SK-N-SH (cell line): ENCODE measurements around the gene MDM1. TPM values are rescaled to one million over a fixed set of nuclear protein-coding genes. Genes with fewer than 3 reads are reported as not detected.

ENCODE experiments used
- CTCF ChIA-PET: fragments of 300-600, 350-600 bp; formaldehyde crosslinking; extraction: SDS; loops from one replicate; lab custom pipeline; 2021; lab: Yijun Ruan, JAX
- POLR2A ChIA-PET: fragments of 350-600 bp; sonication (Branson Sonifier 250); formaldehyde crosslinking; extraction: SDS; loops from one replicate; lab custom pipeline; 2020; ENCODE audit warnings: antibody characterized with exemption, inconsistent platforms; lab: Yijun Ruan, JAX
- DNase-seq: peaks from one replicate; pipeline ENCODE4 v3.0.0; 2012
- H2AFZ ChIP-seq: fragments of 200-600 bp; sonication (generic); 2 replicates; pipeline ENCODE4 v1.8.1; 2016; ENCODE audit warnings: antibody characterized with exemption, mild to moderate bottlenecking, low read depth
- H3F3A ChIP-seq: fragments of 200-600 bp; sonication (generic); replicated peaks from 2 replicates; pipeline ENCODE3; 2016; ENCODE audit warnings: antibody characterized with exemption, mild to moderate bottlenecking; ENCODE audit not compliant: insufficient read depth
- H3K27ac ChIP-seq, 2 experiments: fragments of 200-500 bp in 1 of 2; fragments of 200-600 bp in 1 of 2; sonication (Bioruptor generic) in 1 of 2; sonication (generic), shearing (Covaris generic) in 1 of 2; 2 replicates each; pipeline versions ENCODE4 v1.5.1 to v1.6.1; 2014 to 2016; ENCODE audit warnings: low read depth in 2 of 2, inconsistent platforms in 1 of 2, low read length in 1 of 2, mild to moderate bottlenecking in 1 of 2, mixed read lengths in 1 of 2
- H3K27me3 ChIP-seq: fragments of 200-600 bp; sonication (generic), shearing (Covaris generic); 2 replicates; pipeline ENCODE4 v1.6.1; 2016; ENCODE audit warnings: mixed run types; ENCODE audit not compliant: insufficient read depth
- H3K36me3 ChIP-seq, 2 experiments: fragments of 200-500 bp in 1 of 2; fragments of 200-600 bp in 1 of 2; sonication (Bioruptor generic) in 1 of 2; sonication (generic) in 1 of 2; replicated peaks in 1 of 2; 2 replicates each; pipeline versions ENCODE3 to v1.5.1; 2014 to 2016; ENCODE audit warnings: low read length in 1 of 2, mild to moderate bottlenecking in 1 of 2; ENCODE audit not compliant: insufficient read depth in 2 of 2, control insufficient read depth in 1 of 2
- H3K4me1 ChIP-seq, 2 experiments: fragments of 200-500 bp in 1 of 2; fragments of 200-600 bp in 1 of 2; sonication (Bioruptor generic) in 1 of 2; sonication (generic), shearing (Covaris generic) in 1 of 2; 2 replicates each; pipeline versions ENCODE4 v1.5.1 to v1.6.1; 2014 to 2016; ENCODE audit warnings: low read depth in 1 of 2, low read length in 1 of 2, mixed run types in 1 of 2; ENCODE audit not compliant: insufficient read depth in 2 of 2, control insufficient read depth in 1 of 2
- H3K4me2 ChIP-seq: fragments of 200-600 bp; sonication (generic), shearing (Covaris generic); 2 replicates; pipeline ENCODE4 v1.6.1; 2017; ENCODE audit warnings: mixed run types
- H3K4me3 ChIP-seq, 2 experiments: fragments of 200-500 bp in 1 of 2; fragments of 200-600 bp in 1 of 2; sonication (Bioruptor generic) in 1 of 2; sonication (generic), shearing (Covaris generic) in 1 of 2; 2 replicates each; pipeline versions ENCODE4 v1.5.1 to v1.8.1; 2014 to 2016; ENCODE audit warnings: low read depth in 2 of 2, inconsistent platforms in 1 of 2, low read length in 1 of 2, mild to moderate bottlenecking in 1 of 2, mixed read lengths in 1 of 2, moderate library complexity in 1 of 2
- H3K79me2 ChIP-seq: fragments of 200-600 bp; sonication (generic); 2 replicates; pipeline ENCODE4 v1.8.1; 2017; ENCODE audit warnings: mild to moderate bottlenecking; ENCODE audit not compliant: insufficient read depth
- H3K9ac ChIP-seq: fragments of 200-600 bp; sonication (generic); 2 replicates; pipeline ENCODE4 v1.6.1; 2017; ENCODE audit warnings: mixed run types
- H3K9me2 ChIP-seq: fragments of 200-600 bp; sonication (generic); 2 replicates; pipeline ENCODE4 v1.6.1; 2017; ENCODE audit warnings: mixed run types
- H3K9me3 ChIP-seq: fragments of 200-600 bp; sonication (generic); 2 replicates; pipeline ENCODE4 v1.6.1; 2017; ENCODE audit warnings: mixed run types, mild to moderate bottlenecking, moderate library complexity
- H4K20me1 ChIP-seq: fragments of 200-600 bp; sonication (generic); 2 replicates; pipeline ENCODE4 v1.6.1; 2017; ENCODE audit warnings: mild to moderate bottlenecking, mixed run types; ENCODE audit not compliant: insufficient read depth
- CHD2 ChIP-seq: fragments of 150-350 bp; IDR thresholded peaks from 2 replicates; pipeline ENCODE4 v1.6.1; 2018; ENCODE audit warnings: low read length; ENCODE audit not compliant: partially characterized antibody
- EP300 ChIP-seq, 2 experiments: IDR thresholded peaks; 2 replicates each; pipeline versions ENCODE4 v1.4.0 to v1.6.1; 2012; ENCODE audit warnings: borderline replicate concordance in 1 of 2, low read depth in 1 of 2, low read length in 1 of 2
- FOSL2 ChIP-seq: IDR thresholded peaks from 2 replicates; pipeline ENCODE4 v1.4.0; 2012; ENCODE audit warnings: low read depth, mild to moderate bottlenecking, moderate library complexity, borderline replicate concordance
- GATA2 ChIP-seq: sonication (generic); formaldehyde crosslinking; IDR thresholded peaks from 2 replicates; pipeline ENCODE4 v1.5.0; 2020; ENCODE audit warnings: mild to moderate bottlenecking, missing genetic modification reagents
- MEF2A ChIP-seq: IDR thresholded peaks from 2 replicates; pipeline ENCODE4 v1.4.0; 2012; ENCODE audit warnings: low read depth, borderline replicate concordance
- RAD21 ChIP-seq: IDR thresholded peaks from 2 replicates; pipeline ENCODE4 v1.6.1; 2012; ENCODE audit warnings: mild to moderate bottlenecking, low read length
- RCOR1 ChIP-seq: fragments of 150-350 bp; IDR thresholded peaks from 2 replicates; pipeline ENCODE4 v1.6.1; 2017; ENCODE audit warnings: antibody characterized with exemption, low read length
- REST ChIP-seq: IDR thresholded peaks from 2 replicates; pipeline ENCODE4 v1.6.1; 2012; ENCODE audit warnings: mild to moderate bottlenecking, low read depth, low read length, moderate library complexity
- RXRA ChIP-seq: IDR thresholded peaks from 2 replicates; pipeline ENCODE4 v1.4.0; 2012; ENCODE audit warnings: low read depth, mild to moderate bottlenecking, borderline replicate concordance
- SIN3A ChIP-seq: IDR thresholded peaks from 2 replicates; pipeline ENCODE4 v1.6.1; 2012; ENCODE audit warnings: low read depth, mild to moderate bottlenecking, low read length, moderate library complexity, borderline replicate concordance
- TAF1 ChIP-seq: IDR thresholded peaks from 2 replicates; pipeline ENCODE4 v1.6.1; 2012; ENCODE audit warnings: low read depth, mild to moderate bottlenecking, low read length, moderate library complexity, borderline replicate concordance
- TEAD4 ChIP-seq: IDR thresholded peaks from 2 replicates; pipeline ENCODE4 v1.4.0; 2012; ENCODE audit warnings: mild to moderate bottlenecking, borderline replicate concordance; ENCODE audit not compliant: insufficient read depth
- YY1 ChIP-seq: IDR thresholded peaks from 2 replicates; pipeline ENCODE4 v1.4.0; 2012; ENCODE audit warnings: low read depth, mild to moderate bottlenecking
- WGBS: methylation state at CpG from one replicate; pipeline ENCODE4 v1.1.6; 2017; ENCODE audit warnings: low lambda C conversion rate; 5-methylcytosine and 5-hydroxymethylcytosine counted together
- polyA plus RNA-seq, 3 experiments: library from polyadenylated mRNA; depleted of rRNA; stranded (reverse); fragments of >200 nt; gene quantifications; 2 replicates each; pipeline ENCODE4 v1.2.3, GENCODE V29; 2012
- TF ChIP-seq, protein P1 (sequence below): IDR thresholded peaks from 2 replicates; pipeline ENCODE4 v1.4.0; 2012; ENCODE audit warnings: low read depth, borderline replicate concordance
- TF ChIP-seq, protein P2 (sequence below): fragments of 150-350 bp; IDR thresholded peaks from 2 replicates; pipeline ENCODE4 v1.6.1; 2016; ENCODE audit warnings: mild to moderate bottlenecking, low read depth, low read length
- TF ChIP-seq, protein P3 (sequence below): IDR thresholded peaks from 2 replicates; pipeline ENCODE4; 2012
- TF ChIP-seq, protein P4 (sequence below): fragments of 150-350 bp; IDR thresholded peaks from 2 replicates; pipeline ENCODE4 v1.6.1; 2017; ENCODE audit warnings: antibody characterized with exemption, low read length, low read depth, borderline replicate concordance
- TF ChIP-seq, protein P5 (sequence below): fragments of 200-600 bp; sonication (generic); IDR thresholded peaks from 2 replicates; pipeline ENCODE4 v1.6.1; 2017; ENCODE audit warnings: antibody characterized with exemption, mild to moderate bottlenecking, moderate library complexity

MDM1 gene
- polyA plus RNA-seq, 1 of the 3 experiments (the other 2 are of a cell fraction), result 7.4 TPM

DNA sequence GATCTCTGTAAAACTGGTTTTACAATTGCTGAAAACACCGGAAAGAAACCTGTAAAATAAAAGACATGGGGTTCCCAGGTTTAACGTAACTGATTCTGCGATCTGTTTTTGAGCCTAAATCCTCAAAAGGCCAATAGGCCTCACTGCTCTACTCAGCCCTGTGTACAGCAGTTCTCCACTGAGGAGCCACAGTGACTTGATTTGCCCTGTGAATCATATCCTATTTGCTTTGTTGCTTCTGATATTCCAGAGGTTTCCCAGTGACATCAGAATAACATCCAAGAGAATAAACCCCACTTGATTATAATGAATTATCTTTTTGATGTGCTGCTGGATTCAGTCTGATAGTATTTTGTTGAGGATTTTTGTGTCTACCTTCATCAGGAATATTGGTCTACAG, 27.5 kb downstream of the MDM1 start:
- no peak for DNase-seq
- ChIA-PET CTCF (no interaction called here), POLR2A (no interaction called here)
- Histone ChIP-seq H3K4me1 (peaks cover 0 to under 1% of the 10 kb centered on the region in 2 experiments; a peak in 1 of 4 replicates), H3K9me3 (no peaks in the 10 kb centered on the region), H3K27me3 (no peaks in the 10 kb centered on the region), H3K79me2 (no peaks in the 10 kb centered on the region), H2AFZ (no peak overlapping the region), H3K4me3 (no peak overlapping the region), H3K36me3 (peaks cover 13 to 66% of the 10 kb centered on the region in 2 experiments), H3K9me2 (no peaks in the 10 kb centered on the region), H3F3A (peaks cover 4% of the 10 kb centered on the region), H3K9ac (no peak overlapping the region), H4K20me1 (no peaks in the 10 kb centered on the region), H3K27ac (no peak overlapping the region), H3K4me2 (no peak overlapping the region)
- over 99% methylated on average over 3 of the region's 3 CpGs for WGBS
- TF ChIP-seq, protein P1, sequence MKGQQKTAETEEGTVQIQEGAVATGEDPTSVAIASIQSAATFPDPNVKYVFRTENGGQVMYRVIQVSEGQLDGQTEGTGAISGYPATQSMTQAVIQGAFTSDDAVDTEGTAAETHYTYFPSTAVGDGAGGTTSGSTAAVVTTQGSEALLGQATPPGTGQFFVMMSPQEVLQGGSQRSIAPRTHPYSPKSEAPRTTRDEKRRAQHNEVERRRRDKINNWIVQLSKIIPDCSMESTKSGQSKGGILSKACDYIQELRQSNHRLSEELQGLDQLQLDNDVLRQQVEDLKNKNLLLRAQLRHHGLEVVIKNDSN, result no peak
- no peak for TF ChIP-seq EP300 (IDR thresholded peaks at IDR 0.05; ENCODE audit: borderline replicate concordance in 1 of 2, low read depth in 1 of 2, low read length in 1 of 2)
- TF ChIP-seq, protein P2, sequence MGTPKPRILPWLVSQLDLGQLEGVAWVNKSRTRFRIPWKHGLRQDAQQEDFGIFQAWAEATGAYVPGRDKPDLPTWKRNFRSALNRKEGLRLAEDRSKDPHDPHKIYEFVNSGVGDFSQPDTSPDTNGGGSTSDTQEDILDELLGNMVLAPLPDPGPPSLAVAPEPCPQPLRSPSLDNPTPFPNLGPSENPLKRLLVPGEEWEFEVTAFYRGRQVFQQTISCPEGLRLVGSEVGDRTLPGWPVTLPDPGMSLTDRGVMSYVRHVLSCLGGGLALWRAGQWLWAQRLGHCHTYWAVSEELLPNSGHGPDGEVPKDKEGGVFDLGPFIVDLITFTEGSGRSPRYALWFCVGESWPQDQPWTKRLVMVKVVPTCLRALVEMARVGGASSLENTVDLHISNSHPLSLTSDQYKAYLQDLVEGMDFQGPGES, result no peak
- TF ChIP-seq TAF1, result no peak
- no peak for TF ChIP-seq GATA2 (CRISPR knock-in tag)
- no peak for TF ChIP-seq FOSL2
- TF ChIP-seq YY1, result no peak
- TF ChIP-seq REST, result no peak
- TF ChIP-seq TEAD4, result no peak
- TF ChIP-seq, protein P3, sequence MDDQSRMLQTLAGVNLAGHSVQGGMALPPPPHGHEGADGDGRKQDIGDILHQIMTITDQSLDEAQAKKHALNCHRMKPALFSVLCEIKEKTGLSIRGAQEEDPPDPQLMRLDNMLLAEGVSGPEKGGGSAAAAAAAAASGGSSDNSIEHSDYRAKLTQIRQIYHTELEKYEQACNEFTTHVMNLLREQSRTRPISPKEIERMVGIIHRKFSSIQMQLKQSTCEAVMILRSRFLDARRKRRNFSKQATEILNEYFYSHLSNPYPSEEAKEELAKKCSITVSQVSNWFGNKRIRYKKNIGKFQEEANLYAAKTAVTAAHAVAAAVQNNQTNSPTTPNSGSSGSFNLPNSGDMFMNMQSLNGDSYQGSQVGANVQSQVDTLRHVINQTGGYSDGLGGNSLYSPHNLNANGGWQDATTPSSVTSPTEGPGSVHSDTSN, result no peak
- TF ChIP-seq RXRA, result no peak
- TF ChIP-seq, protein P4, sequence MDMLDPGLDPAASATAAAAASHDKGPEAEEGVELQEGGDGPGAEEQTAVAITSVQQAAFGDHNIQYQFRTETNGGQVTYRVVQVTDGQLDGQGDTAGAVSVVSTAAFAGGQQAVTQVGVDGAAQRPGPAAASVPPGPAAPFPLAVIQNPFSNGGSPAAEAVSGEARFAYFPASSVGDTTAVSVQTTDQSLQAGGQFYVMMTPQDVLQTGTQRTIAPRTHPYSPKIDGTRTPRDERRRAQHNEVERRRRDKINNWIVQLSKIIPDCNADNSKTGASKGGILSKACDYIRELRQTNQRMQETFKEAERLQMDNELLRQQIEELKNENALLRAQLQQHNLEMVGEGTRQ, result no peak
- TF ChIP-seq, protein P5, sequence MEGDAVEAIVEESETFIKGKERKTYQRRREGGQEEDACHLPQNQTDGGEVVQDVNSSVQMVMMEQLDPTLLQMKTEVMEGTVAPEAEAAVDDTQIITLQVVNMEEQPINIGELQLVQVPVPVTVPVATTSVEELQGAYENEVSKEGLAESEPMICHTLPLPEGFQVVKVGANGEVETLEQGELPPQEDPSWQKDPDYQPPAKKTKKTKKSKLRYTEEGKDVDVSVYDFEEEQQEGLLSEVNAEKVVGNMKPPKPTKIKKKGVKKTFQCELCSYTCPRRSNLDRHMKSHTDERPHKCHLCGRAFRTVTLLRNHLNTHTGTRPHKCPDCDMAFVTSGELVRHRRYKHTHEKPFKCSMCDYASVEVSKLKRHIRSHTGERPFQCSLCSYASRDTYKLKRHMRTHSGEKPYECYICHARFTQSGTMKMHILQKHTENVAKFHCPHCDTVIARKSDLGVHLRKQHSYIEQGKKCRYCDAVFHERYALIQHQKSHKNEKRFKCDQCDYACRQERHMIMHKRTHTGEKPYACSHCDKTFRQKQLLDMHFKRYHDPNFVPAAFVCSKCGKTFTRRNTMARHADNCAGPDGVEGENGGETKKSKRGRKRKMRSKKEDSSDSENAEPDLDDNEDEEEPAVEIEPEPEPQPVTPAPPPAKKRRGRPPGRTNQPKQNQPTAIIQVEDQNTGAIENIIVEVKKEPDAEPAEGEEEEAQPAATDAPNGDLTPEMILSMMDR, result no peak
- TF ChIP-seq RAD21, result no peak
- no peak for TF ChIP-seq SIN3A
- TF ChIP-seq RCOR1, result no peak
- TF ChIP-seq CHD2, result no peak
- no peak for TF ChIP-seq MEF2A
